ENCODE results near the gene GPLD1.
A peak's percentile ranks its signal among the peaks of the same experiment; 100 is the strongest.
"Not testable (repeated sequence)": the region's sequence is repeated elsewhere in the genome, so short reads cannot be mapped to it uniquely, and the experiment has no call there.

GPLD1 gene, protein sequence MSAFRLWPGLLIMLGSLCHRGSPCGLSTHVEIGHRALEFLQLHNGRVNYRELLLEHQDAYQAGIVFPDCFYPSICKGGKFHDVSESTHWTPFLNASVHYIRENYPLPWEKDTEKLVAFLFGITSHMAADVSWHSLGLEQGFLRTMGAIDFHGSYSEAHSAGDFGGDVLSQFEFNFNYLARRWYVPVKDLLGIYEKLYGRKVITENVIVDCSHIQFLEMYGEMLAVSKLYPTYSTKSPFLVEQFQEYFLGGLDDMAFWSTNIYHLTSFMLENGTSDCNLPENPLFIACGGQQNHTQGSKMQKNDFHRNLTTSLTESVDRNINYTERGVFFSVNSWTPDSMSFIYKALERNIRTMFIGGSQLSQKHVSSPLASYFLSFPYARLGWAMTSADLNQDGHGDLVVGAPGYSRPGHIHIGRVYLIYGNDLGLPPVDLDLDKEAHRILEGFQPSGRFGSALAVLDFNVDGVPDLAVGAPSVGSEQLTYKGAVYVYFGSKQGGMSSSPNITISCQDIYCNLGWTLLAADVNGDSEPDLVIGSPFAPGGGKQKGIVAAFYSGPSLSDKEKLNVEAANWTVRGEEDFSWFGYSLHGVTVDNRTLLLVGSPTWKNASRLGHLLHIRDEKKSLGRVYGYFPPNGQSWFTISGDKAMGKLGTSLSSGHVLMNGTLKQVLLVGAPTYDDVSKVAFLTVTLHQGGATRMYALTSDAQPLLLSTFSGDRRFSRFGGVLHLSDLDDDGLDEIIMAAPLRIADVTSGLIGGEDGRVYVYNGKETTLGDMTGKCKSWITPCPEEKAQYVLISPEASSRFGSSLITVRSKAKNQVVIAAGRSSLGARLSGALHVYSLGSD

DNA sequence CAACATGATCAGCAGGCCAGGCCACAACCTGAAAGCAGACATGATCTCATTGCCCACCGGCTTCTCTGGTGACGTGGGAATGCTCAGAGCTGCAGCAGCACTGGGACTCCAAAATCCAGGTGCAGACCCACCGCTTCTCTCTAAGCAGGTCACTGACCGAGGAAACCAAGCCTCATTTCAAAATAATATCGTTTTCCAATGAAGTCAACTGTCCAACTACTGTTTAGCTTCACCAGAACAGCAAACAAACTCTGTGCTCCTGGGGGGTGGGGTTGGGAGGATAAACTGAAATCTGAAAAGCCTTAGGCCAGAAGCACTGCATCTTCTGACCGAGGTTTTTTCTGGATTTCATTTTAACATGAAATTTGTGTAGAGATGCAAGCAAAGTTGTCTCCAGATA is at the start of gene GPLD1:
GPLD1 (minus strand) TSS at position 109 of the 400 bp plus-strand sequence; CDS start at position 42, 67 bp downstream.
- no peak for DNase-seq (ENCODE audit: low spot score)

DNA sequence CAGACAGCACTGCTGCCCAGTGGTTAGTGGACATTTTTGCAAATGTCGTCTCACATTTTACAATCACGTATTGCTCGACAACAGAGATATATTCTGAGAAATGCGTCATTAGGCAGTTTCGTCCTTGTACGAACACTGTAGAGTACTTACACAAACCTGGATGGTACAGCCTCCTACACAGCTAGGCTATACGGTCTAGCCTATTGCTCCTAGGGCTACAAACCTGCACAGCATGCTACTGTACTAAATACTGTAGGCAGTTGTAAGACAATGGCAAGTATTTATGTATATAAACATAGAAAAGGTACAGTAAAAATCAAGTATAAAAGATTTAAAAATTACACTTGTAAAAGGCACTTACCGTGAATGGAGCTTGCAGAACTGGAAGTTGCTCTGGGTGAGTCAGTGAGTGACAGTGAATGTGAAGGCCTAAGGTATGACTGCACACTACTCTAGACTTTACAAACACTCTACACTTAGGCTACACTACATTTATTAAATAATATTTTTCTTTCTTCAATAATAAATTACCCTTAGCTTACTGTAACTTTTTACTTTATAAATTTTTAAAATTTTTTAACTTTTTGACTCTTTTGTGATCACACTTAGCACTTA is 48.5 kb upstream of the GPLD1 start:
- no peak for DNase-seq (ENCODE audit: low spot score)

DNA sequence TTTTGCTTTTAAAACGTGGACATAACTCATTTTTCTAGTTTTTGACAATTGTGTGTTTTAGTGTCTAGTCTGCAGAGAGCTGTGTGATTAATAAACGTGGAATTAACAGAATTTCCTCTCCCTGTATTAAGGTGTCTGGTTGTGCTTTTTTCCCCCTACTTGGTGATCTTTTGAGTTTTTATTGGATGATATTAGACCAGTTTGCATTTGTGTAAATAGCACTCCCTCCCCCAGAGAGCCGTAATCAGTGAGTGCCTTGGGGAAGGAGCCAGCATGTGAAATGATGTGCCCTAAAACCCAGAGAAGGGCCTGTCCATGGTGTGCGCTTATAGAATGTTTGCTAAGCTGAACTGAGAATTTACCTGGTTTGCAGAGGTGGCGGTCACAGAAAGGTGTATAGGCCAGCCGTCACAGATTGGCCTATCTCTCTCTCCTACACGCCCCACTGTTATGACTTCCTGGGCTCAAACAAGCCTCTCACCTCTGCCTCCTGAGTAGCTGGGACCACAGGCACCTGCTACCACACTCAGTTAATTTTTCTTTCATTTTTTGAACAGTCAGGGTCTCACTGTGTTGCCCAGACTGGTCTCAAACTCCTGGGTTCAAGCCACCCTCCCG is 47.8 kb upstream of the GPLD1 start:
- no peak for DNase-seq (ENCODE audit: low spot score)

DNA sequence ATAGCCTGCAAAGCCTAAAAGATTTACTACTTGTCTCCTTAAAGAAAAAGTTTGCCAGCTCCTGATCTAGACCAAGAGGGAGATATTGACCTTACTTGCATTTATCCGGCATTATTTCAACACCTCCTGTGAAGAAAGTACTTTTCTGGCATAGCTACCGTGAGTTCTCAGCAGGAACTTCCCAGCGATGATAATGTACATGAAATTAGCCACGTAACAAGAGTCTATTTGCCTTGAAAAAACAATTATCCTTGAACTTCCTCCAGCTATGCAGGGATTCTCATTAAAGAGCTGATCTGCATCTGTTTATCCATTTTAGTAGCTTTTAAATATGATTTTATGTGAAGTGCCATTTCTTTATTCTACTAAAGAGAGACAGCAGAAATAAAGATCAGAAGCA is 47.1 kb upstream of the GPLD1 start:
- DNase-seq (ENCODE audit: low spot score) = no peak

DNA sequence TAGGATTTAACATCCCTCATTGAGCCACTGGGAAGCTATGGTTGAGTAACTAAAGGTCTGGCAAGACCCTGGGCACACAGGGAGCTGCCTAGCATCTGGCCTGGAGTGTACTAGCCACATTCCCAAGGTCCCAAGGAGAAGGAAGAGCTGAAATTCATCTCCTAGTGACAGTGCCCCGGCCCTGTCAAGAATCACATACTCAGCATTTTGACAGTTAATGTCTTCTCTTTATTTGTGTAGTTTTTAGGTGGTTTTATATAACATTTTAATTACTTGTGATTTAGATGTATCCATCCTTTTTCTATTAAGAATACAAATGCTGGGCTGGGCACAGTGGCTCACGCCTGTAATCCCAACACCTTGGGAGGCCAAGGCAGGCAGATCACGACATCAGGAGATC is 45.8 kb upstream of the GPLD1 start:
- no peak for DNase-seq (ENCODE audit: low spot score)

DNA sequence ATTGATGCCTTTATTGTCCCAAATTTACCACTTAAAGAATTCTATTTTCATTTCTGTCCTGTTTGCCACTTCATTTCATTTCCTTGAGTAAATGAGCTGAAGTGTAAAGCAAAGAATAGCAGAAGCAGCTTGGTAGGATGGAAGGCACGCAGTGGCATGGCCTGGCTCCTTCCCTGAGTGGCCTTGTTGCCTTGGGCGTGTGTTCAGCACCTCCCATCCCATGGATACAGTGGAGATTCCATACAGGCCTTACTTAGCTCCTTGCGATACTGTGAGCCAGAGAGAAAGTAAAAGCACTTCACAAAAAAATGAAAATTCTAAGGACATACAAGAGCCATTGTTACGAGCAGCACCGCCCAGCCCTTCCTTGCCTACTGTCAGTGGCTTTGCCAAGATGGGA is 45.0 kb upstream of the GPLD1 start:
- no peak for DNase-seq (ENCODE audit: low spot score)

DNA sequence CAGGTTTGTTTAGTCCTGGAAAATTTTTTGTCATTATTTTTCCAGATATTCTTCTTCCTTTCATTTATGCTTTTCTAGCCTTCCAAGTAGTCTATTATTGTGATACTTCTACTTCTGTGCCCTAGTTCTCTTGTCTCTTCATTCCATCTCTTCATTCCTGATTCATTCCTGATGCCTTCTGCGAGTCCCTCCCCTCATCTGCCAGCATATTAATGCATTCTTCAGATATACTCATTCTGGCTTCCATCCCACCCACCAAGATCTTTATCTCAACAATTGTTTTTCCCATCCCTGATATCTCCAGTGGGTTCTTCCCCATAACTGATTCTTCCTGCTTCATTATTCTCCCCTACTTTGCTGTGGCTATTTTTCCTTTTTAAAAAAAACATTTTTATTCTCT is 40.6 kb upstream of the GPLD1 start:
- no peak for DNase-seq (ENCODE audit: low spot score)

DNA sequence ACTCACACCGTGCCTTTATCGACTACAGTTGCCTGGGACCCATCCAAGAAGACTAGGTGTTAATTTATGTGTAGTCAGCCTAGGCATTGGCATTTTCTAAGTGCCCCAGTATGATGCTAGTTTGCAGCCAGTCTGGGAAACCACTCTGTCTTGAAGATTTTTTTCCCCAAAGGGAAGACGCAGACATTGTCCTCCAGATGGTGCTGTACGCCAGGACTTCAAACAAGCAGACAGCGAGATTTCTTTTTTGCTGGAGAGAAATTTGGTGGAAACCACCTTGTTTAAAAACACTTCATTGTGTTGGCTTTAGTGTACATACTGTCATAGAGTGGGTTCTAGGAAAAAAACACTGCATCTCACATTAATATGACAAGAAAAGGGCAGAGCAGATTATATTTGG is 35.4 kb upstream of the GPLD1 start:
- DNase-seq (ENCODE audit: low spot score) = no peak

DNA sequence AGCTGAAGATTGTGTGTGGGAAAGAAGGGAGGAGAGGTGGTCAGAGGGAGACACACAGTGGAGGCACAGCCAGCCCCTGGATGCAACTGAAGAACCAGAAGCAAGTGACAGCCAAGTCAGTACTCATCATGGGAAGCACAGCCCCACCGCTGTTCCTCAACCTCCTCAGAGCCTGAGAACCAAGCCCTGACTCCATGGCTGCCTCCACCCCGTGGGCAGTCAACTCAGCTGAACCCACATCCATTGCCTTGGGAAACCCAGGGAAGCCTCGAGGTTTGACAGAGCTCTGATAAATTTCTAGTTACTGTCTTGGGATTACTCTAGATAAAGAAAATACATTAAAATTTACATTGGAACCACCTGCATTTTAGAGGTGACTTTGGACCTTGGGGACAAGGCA is 35.0 kb upstream of the GPLD1 start:
- no peak for DNase-seq (ENCODE audit: low spot score)

DNA sequence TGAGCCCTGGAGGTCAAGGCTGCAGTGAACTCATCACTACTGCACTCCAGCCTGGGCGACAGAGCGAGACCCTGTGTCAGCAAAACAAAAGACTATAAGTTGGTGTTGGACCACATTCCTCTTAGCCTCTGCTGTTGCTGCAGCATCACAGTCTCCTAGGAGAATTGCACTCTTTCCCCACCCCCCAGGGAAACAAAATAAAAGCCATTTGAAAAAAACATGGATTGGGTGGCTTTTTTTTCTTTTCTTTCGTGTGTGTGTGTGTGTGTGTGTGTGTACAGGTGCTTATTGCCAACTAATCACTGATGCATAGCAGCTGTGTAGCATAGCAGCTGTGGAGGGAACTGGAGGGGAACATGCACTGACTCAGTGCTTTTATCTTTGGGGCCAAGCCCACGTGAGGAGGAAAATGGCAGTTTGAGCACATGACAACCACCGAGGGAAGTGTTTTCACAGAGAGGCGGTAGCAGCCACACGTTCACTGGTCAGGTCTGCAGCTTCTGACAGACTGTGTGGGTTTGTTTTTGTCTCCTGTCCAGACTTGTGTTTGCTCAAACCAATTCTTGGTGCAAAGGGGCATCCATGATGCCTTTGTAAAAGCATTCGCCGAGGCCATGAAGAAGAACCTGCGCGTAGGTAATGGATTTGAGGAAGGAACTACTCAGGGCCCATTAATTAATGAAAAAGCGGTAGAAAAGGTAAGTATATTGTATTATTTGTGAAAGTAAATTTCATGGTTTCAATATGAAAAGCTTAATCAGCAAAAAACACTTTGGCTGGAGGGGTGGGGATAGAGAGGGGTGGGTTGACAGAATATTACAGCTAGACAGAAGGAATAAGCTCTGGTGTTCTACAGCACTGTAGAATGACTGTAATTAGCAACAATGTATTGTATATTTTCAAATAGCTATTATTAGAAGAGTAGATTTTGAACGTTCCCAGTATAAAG is 33.1 kb upstream of the GPLD1 start:
- DNase-seq (ENCODE audit: low spot score) = no peak

DNA sequence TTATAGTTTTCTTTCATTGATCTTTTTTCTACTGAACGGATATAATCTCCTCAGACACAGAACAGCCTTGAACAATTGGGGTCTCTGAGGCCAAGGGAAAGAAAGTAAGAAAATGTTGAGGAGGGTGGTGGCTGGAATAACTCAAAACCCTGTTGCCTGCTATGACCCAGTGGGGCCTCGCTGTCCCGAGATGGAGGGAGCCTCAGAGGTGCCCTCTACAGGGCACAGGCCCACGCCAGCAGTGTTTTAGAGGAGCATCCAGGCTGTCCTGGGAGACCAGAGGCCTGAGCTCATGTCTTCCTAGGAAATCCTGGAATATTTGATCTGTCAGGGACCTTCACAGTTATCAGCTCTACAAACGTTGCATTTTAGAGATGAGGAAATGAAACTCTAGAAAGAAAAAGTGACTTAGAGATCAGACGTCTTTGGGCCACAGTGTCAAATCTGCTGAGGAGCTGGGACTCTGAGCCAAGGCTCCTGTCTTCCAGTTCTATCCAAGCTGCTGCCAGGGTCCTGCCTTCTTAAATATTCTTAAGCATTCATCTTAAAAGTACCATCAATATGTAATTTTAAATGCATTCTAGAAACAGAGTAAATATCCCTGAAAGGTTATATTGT is 31.7 kb upstream of the GPLD1 start:
- DNase-seq (ENCODE audit: low spot score) = peak; percentile 43

DNA sequence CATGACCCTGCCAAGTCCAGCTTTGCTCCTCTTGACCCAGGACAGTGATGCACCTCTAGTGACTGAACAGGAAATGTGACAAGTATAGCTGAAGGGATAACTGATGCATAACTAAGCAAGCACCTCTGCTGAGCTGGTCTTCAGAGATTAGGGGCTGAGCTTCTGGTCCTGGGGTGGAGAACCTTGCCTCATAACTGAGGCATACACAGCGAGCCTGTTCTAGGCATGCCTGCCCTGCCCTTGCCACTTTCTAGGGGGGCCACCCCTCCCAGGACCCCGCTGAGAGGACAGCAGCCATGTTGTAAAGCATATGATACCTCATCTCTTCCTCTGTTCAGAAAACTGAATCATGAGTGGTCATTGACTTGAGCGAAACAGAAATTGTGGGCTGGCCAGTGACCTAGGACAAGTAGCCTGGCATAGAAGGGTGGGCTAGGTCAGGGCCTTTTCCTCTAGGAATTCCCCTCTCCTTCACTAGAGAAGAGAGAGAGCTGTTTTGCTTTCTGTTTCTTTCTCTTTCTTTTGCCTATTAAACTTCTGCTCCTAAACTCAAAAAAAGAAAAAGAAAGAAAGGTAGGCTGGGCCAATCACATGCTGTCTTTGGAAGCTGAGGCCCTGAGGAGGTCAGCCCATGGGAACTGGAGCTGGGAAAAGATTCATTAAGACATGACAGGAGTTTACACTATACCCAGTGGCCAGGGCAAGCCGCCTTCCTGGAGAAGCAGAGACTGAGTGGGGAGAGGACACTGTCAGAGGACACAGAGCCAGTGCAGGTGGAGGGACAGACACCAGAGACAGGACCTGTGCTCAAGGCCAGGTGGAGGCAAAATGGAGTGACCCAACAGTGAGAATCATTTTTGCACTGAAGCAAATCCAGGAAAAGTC is 28.5 kb upstream of the GPLD1 start:
- DNase-seq (ENCODE audit: low spot score) = no peak

DNA sequence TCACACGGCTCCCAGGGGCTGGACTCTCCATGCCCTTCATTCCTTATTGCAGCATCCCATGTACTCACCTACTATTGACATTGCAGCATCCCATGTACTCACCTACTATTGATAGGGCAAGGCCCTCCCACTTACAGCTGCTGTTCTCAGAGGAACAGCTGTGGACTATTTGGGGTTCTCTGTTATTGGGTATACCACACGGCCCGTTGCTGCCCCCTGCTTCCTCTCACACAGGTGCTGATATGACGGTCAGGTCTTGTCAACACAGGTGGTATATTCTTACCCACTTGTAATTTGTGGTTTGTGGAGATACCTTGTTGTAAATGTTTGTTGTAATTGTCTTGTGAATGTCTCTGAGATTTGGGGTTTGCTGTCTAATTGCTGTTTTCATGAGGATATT is 24.2 kb upstream of the GPLD1 start:
- DNase-seq (ENCODE audit: low spot score) = no peak

DNA sequence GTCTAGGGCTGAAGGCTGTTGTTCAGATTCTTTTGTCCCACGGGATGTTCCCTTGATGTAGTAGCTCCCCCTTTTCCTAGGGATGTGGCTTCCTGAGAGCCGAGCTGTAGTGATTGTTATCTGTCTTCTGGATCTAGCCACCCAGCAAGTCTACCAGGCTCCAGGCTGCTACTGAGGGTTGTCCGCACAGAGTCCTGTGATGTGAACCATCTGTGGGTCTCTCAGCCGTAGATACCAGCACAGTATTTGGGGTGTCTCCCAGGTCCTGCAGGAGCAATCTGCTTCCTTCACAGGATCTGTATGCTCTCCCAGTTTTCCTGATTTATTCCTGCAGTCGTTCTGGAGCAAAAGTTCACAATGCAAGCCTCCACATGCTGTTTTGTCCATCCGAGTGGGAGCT is 22.6 kb upstream of the GPLD1 start:
- not testable (repeated sequence) for DNase-seq (ENCODE audit: low spot score)

DNA sequence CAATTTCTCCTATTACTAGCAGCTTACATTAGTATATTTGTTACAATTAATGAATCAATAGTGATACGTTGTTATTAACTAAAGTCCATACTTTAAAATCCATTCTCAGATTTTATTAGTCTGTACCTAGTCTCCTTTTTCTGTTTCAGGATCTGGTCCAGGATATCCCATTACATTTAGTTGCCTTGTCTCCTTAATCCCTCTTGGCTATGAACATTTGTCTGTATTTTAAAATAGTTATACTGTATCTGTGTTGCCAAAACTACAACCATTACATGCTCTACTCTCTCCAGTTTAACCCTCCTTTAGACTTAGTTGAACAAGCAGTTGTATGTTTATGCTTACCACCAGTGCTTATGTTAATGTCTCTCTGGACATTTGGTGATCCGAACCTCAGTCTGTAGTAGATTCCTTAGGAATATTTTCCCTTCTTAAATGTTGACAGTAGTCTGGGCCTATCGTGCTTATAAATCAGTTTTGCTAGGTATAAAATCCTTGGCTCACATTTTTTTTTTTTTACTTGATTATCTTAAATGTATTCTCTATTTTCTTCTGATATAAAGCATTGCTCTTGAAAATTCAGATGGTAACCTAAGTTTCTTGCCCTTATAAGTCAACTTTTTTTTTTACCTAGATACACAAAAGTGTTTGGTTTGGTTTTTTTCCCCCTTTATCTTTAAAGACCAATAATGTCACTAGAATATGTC is 17.6 kb upstream of the GPLD1 start:
- no peak for DNase-seq (ENCODE audit: low spot score)

DNA sequence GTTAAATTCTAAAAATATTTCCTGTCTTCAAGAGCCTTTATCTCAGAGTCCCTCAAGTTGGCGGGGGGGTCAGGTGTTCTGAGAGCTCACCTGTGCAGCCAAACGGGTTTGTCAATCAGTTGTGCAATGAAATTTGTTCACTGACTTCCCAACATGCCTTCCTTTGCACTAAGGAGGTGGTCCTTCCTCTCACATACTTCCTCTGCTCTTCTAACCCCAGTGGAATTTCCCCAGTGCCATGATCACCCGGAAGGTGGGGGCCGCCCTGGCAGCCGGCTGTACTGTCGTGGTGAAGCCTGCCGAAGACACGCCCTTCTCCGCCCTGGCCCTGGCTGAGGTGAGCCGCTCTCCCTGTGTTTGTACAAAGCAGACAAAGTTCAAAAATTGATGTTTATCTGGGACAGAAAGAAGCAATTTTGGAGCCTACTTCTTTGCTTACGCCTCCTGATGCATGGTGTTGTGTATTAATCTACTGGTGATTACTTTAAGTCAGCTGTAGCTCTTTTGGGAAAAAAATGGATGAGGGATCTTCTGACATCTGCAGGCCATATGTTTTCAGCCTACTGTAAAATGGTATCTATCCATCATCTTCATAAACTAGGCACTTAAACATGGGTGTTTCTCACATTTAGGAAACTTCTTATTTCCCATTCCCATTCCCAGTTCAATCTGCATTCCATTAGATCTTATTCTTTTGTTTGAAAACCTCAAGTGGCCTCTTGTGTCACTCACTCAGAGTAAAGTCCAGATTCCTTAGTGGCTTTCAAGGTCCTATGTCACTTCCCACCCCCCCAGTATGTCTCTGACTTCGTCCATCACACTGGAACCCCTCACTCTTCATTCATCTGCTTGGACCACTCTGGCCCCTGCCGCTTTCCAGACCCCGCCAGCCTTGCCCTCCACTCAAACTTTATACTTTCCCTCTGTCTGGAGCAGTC is 15.5 kb upstream of the GPLD1 start:
- peak; percentile 34 for DNase-seq (ENCODE audit: low spot score)

DNA sequence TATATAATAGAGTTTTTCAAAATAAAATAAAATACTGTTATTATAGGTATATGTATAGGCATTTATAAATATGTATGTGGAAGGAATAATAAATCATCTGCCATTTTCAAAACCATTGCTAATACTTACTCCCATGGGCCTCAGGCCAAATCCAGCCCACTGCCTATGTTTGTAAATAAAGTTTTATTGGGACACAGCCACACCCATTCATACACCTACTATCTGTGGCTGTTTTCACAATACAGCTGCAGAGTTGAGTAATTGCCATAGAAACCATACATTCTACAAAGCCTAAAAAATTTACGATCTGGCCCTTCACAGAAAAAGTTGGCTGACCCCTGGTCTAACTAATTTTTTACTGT is 14.9 kb upstream of the GPLD1 start:
- no peak for DNase-seq (ENCODE audit: low spot score)

DNA sequence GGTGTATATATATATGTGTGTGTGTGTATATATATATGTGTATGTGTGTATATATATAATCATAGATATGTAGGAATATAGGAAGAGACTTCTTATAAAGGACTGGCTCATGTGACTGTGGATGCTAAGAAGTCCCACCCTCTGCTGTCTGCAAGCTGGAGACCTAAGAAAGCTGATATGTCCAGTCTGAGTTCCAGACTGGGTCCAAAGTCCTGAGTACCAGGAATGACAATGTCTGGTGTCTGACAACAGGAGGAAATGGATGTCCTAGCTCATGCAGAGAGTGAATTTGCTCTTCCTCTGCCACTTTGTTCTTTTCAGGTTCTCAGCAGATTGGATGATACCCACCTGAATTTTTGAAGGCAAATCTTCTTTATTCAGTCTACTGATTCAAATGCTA is 12.5 kb upstream of the GPLD1 start:
- DNase-seq (ENCODE audit: low spot score) = no peak

Data from HuH-7.5 (cell line).